Measurements from ENCODE around the gene STK33. TPM values are rescaled to one million over a fixed set of nuclear protein-coding genes. Genes with fewer than 3 reads are reported as not detected.

The STK33 gene
- total RNA-seq, 1 experiment from 2014 or later: 10.9 TPM

GRCh38 chr11:8640267-8640906 is 46.4 kb upstream of the STK33 start:
- Histone ChIP-seq H3K4me3 (replicated peaks in 1 of 2; ENCODE audit: low read depth in 1 of 2, low read length in 2 of 2) (no peak overlapping the region), H4K20me1 (ENCODE audit: insufficient read depth) (no peaks in the 10 kb centered on the region), H3K4me2 (ENCODE audit: low read length) (no peak overlapping the region), H3K27me3 (ENCODE audit: insufficient read depth, low read length) (no peaks in the 10 kb centered on the region), H3K9ac (ENCODE audit: low read length) (no peak overlapping the region), H3K9me3 (ENCODE audit: control insufficient read depth in 1 of 2, insufficient read depth in 1 of 2, low read depth in 1 of 2, low read length in 2 of 2) (no peaks in the 10 kb centered on the region), H3K27ac (ENCODE audit: low read depth, low read length) (no peak overlapping the region), H3K79me2 (ENCODE audit: insufficient read depth, low read length) (no peaks in the 10 kb centered on the region), H3K9me2 (ENCODE audit: insufficient read depth) (no peaks in the 10 kb centered on the region), H2AFZ (ENCODE audit: low read depth, low read length, poor library complexity, severe bottlenecking) (no peak overlapping the region), H3K4me1 (ENCODE audit: control insufficient read depth in 1 of 2, insufficient read depth in 2 of 2, low read length in 2 of 2) (no peaks in the 10 kb centered on the region), H3K36me3 (ENCODE audit: control insufficient read depth in 1 of 2, insufficient read depth in 2 of 2, low read length in 2 of 2) (peaks cover 44 to 58% of the 10 kb centered on the region in 2 experiments; a peak in 3 of 4 replicates)
- ATAC-seq: no peak
- no peak for DNase-seq (ENCODE audit: low read depth, low spot score)
- CTCF ChIA-PET: no interaction called here
- no peak for TF ChIP-seq TCF7L2 (IDR thresholded peaks at IDR 0.05; ENCODE audit: borderline replicate concordance, extremely low read depth, insufficient read depth, insufficient read length)
- TF ChIP-seq ZBTB33 (IDR thresholded peaks at IDR 0.05; ENCODE audit: extremely low read depth, insufficient replicate concordance, low read length): no peak
- no peak for TF ChIP-seq RAD21 (IDR thresholded peaks at IDR 0.05; ENCODE audit: low read depth)
- POLR2A ChIA-PET: no interaction called here
- intact Hi-C loops (cut with micrococcal nuclease): no loop called here
- RAD21 ChIA-PET (ENCODE audit: low non-redundant PET in 1 of 2, low total read pairs in 2 of 2, uncharacterized antibody in 2 of 2, unreplicated experiment in 2 of 2): no interaction called here
- no TSS peak for BruUV-seq (replicated peaks)

GRCh38 chr11:8639655-8640054 is 45.6 kb upstream of the STK33 start:
- H3K9me2 ChIP-seq (ENCODE audit: insufficient read depth): no peaks in the 10 kb centered on the region
- H3K4me1 ChIP-seq (ENCODE audit: control insufficient read depth in 1 of 2, insufficient read depth in 2 of 2, low read length in 2 of 2): no peaks in the 10 kb centered on the region
- H3K27ac ChIP-seq (ENCODE audit: low read depth, low read length): no peak overlapping the region
- DNase-seq (ENCODE audit: low read depth, low spot score) (no peak), ATAC-seq (no peak)
- RAD21 ChIA-PET (ENCODE audit: low non-redundant PET in 1 of 2, low total read pairs in 2 of 2, uncharacterized antibody in 2 of 2, unreplicated experiment in 2 of 2): no interaction called here
- BruUV-seq (replicated peaks): no TSS peak
- intact Hi-C loops (cut with micrococcal nuclease): no loop called here
- H4K20me1 ChIP-seq (ENCODE audit: insufficient read depth): no peaks in the 10 kb centered on the region
- no peaks in the 10 kb centered on the region for H3K79me2 ChIP-seq (ENCODE audit: insufficient read depth, low read length)
- H2AFZ ChIP-seq (ENCODE audit: low read depth, low read length, poor library complexity, severe bottlenecking): no peak overlapping the region
- H3K36me3 ChIP-seq (ENCODE audit: control insufficient read depth in 1 of 2, insufficient read depth in 2 of 2, low read length in 2 of 2): peaks cover 48 to 52% of the 10 kb centered on the region in 2 experiments; a peak in 3 of 4 replicates
- H3K4me3 ChIP-seq (replicated peaks in 1 of 2; ENCODE audit: low read depth in 1 of 2, low read length in 2 of 2): no peak overlapping the region
- POLR2A ChIA-PET: no interaction called here
- no peak overlapping the region for H3K9ac ChIP-seq (ENCODE audit: low read length)
- H3K9me3 ChIP-seq (ENCODE audit: control insufficient read depth in 1 of 2, insufficient read depth in 1 of 2, low read depth in 1 of 2, low read length in 2 of 2): no peaks in the 10 kb centered on the region
- H3K4me2 ChIP-seq (ENCODE audit: low read length): no peak overlapping the region
- no peaks in the 10 kb centered on the region for H3K27me3 ChIP-seq (ENCODE audit: insufficient read depth, low read length)
- CTCF ChIA-PET: no interaction called here
- no peak for TF ChIP-seq ZNF274 (IDR thresholded peaks at IDR 0.05; ENCODE audit: low read depth, low read length)
- TF ChIP-seq ELF1 (IDR thresholded peaks at IDR 0.05; ENCODE audit: borderline replicate concordance, low read depth): no peak
- TF ChIP-seq POLR2AphosphoS5 (IDR thresholded peaks at IDR 0.05; ENCODE audit: low read depth, low read length): no peak
- no peak for TF ChIP-seq CEBPB (IDR thresholded peaks at IDR 0.05; ENCODE audit: low read depth)
- TF ChIP-seq EGR1 (IDR thresholded peaks at IDR 0.05; ENCODE audit: low read depth): no peak
- TF ChIP-seq REST (IDR thresholded peaks at IDR 0.05; ENCODE audit: low read depth): no peak
- TF ChIP-seq SIN3A (IDR thresholded peaks at IDR 0.05; ENCODE audit: low read depth): no peak
- TF ChIP-seq POLR2A (IDR thresholded peaks at IDR 0.05; ENCODE audit: borderline replicate concordance, extremely low read depth, insufficient read depth, insufficient read length): no peak
- no peak for TF ChIP-seq CBX3 (IDR thresholded peaks at IDR 0.05; ENCODE audit: low read depth)
- no peak for TF ChIP-seq ZBTB33 (IDR thresholded peaks at IDR 0.05; ENCODE audit: extremely low read depth, insufficient replicate concordance, low read length)
